Breast epithelium (tissue), 4 donors: ENCODE data around the gene SCAF4. TPM values are rescaled to one million over a fixed set of nuclear protein-coding genes. Genes with fewer than 3 reads are reported as not detected.

Experiments used
- DNase-seq, 2 donors: peaks; one replicate each; pipeline ENCODE4 v3.0.0-alpha.2; 2019; ENCODE audit warnings: low spot score in 2 of 2
- H3K27ac ChIP-seq, 2 donors: fragments of 200-600 bp; sonication (generic) in 1 of 2; one replicate each; pipeline ENCODE4 v1.5.1; 2016 to 2019; ENCODE audit warnings: mild to moderate bottlenecking in 1 of 2
- H3K27me3 ChIP-seq, 2 donors: fragments of 200-600 bp; sonication (generic) in 1 of 2; one replicate each; pipeline versions ENCODE4 v1.5.1 to v1.6.0; 2017 to 2019; ENCODE audit warnings: control low read depth in 1 of 2, mild to moderate bottlenecking in 1 of 2
- H3K36me3 ChIP-seq: fragments of 200-600 bp; one replicate; pipeline ENCODE4 v1.5.1; 2019
- H3K4me1 ChIP-seq, 2 donors: fragments of 200-600 bp; sonication (generic); one replicate each; pipeline ENCODE4 v1.5.1; 2016 to 2019; ENCODE audit warnings: control low read depth in 1 of 2
- H3K4me3 ChIP-seq, 3 donors: fragments of 200-600 bp; sonication (generic); 1 replicate in 2 of 3; 2 replicates in 1 of 3; pipeline ENCODE4 v1.5.1; 2016 to 2019; ENCODE audit warnings: mild to moderate bottlenecking in 3 of 3, moderate library complexity in 2 of 3
- H3K9me3 ChIP-seq, 2 donors: fragments of 200-600 bp; sonication (generic) in 1 of 2; one replicate each; pipeline ENCODE4 v1.5.1; 2016 to 2019; ENCODE audit warnings: control low read depth in 1 of 2
- CTCF ChIP-seq, 3 donors: fragments of 450-650 bp; IDR thresholded peaks; one replicate each; pipeline ENCODE4 v1.5.1; 2016 to 2017; ENCODE audit warnings: antibody characterized with exemption in 3 of 3, mild to moderate bottlenecking in 3 of 3, moderate library complexity in 3 of 3
- POLR2A ChIP-seq: fragments of 450-650 bp; IDR thresholded peaks from one replicate; pipeline ENCODE4 v1.6.1; 2016; ENCODE audit warnings: antibody characterized with exemption, mild to moderate bottlenecking, moderate library complexity
- POLR2AphosphoS5 ChIP-seq, 3 donors: sonication (generic); formaldehyde crosslinking; IDR thresholded peaks; one replicate each; pipeline ENCODE4 v1.6.1; 2017; ENCODE audit warnings: antibody characterized with exemption in 3 of 3
- intact Hi-C: fragments of 100-400 bp; cut with DNase I; formaldehyde crosslinking; loops from one replicate; pipeline ENCODE4 v1.15.1; 2023; ENCODE audit warnings: low total_unique reads
- total RNA-seq, 3 donors: library from RNA; depleted of rRNA; stranded (reverse); fragments of >200 nt; gene quantifications; one replicate each; pipeline ENCODE4 v1.1.0, GENCODE V29; 2016

SCAF4 gene
- total RNA-seq, 3 donors from 2014 or later = 17.4 to 22.8 (median 18.4) TPM

- no peak for DNase-seq
- Histone ChIP-seq H3K9me3 (no peaks in the 10 kb centered on the region), H3K27ac (no peak overlapping the region), H3K27me3 (no peaks in the 10 kb centered on the region), H3K4me3 (no peak overlapping the region), H3K36me3 (no peaks in the 10 kb centered on the region), H3K4me1 (no peaks in the 10 kb centered on the region)
- intact Hi-C loops = no loop called here
- TF ChIP-seq CTCF (IDR thresholded peaks at IDR 0.05) = no peak
- no peak for TF ChIP-seq POLR2A
- no peak for TF ChIP-seq POLR2AphosphoS5 (IDR thresholded peaks at IDR 0.05)
Measured at GRCh38 chr21:31675318-31675717, 56.6 kb downstream of the SCAF4 start.

GRCh38 chr21:31673321-31673912, 58.5 kb downstream of the SCAF4 start:
- no peak for DNase-seq
- Histone ChIP-seq H3K36me3 (no peaks in the 10 kb centered on the region), H3K9me3 (no peaks in the 10 kb centered on the region), H3K27me3 (no peaks in the 10 kb centered on the region), H3K4me3 (no peak overlapping the region), H3K27ac (no peak overlapping the region), H3K4me1 (no peaks in the 10 kb centered on the region)
- no peak for TF ChIP-seq POLR2A
- TF ChIP-seq CTCF (IDR thresholded peaks at IDR 0.05) = no peak
- TF ChIP-seq POLR2AphosphoS5 (IDR thresholded peaks at IDR 0.05) = no peak
- intact Hi-C loops = no loop called here

DNA sequence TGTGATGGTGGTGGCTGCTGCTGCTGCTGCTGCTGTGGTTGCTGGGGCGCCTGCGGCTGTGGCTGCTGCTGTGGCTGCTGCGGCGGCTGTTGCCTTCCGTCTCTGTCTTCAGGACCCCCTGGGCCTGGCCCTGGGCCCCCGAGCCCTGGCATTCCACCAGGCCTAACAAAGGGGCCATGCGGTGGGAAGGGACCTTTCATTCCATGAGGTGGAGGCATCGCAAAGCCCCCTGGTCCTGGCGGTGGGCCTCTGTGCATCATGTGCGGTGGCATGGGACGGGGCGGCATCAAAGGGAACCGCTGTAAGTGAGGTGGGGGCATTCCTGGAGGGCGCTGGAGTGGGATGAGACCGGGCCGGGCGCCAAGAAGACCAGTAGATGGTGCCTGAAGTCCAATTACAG, 60.0 kb downstream of the SCAF4 start:
- intact Hi-C loops = no loop called here
- no peak overlapping the region for H3K27ac ChIP-seq
- no peaks in the 10 kb centered on the region for H3K27me3 ChIP-seq
- no peaks in the 10 kb centered on the region for H3K9me3 ChIP-seq
- DNase-seq = no peak
- no peaks in the 10 kb centered on the region for H3K36me3 ChIP-seq
- H3K4me3 ChIP-seq = no peak overlapping the region
- H3K4me1 ChIP-seq = no peaks in the 10 kb centered on the region
- TF ChIP-seq CTCF (IDR thresholded peaks at IDR 0.05) (no peak), POLR2AphosphoS5 (IDR thresholded peaks at IDR 0.05) (no peak), POLR2A (no peak)

- no peaks in the 10 kb centered on the region for H3K27me3 ChIP-seq
- no peak overlapping the region for H3K27ac ChIP-seq
- H3K9me3 ChIP-seq = no peaks in the 10 kb centered on the region
- intact Hi-C loops = no loop called here
- no peak for DNase-seq
- TF ChIP-seq POLR2AphosphoS5 (IDR thresholded peaks at IDR 0.05) (no peak), CTCF (IDR thresholded peaks at IDR 0.05) (no peak), POLR2A (no peak)
- H3K4me3 ChIP-seq = no peak overlapping the region
- no peaks in the 10 kb centered on the region for H3K36me3 ChIP-seq
- no peaks in the 10 kb centered on the region for H3K4me1 ChIP-seq
Measured at GRCh38 chr21:31671146-31671716, 60.7 kb downstream of the SCAF4 start.

DNA sequence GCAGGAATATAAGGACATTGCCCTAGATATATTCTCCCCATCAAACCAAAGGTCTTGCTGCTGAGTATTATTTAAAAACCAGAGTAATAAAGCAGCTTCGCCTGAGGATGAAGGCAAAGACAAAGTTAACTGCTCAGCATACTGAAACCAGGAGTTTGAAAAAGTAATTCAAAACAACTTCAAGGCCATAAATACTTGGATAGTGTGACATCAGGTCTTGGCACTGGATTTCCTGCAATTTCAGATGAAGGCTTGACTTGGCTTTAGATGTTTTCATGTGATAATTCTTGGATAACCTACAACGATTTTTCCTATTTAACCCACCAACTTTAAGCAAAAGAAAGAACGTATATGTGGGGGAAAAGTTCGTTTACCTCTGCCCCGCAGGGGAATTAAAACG, 61.8 kb downstream of the SCAF4 start:
- TF ChIP-seq POLR2AphosphoS5 (IDR thresholded peaks at IDR 0.05) = no peak
- no peak for TF ChIP-seq CTCF (IDR thresholded peaks at IDR 0.05)
- TF ChIP-seq POLR2A = no peak
- no peaks in the 10 kb centered on the region for H3K4me1 ChIP-seq
- no peak overlapping the region for H3K4me3 ChIP-seq
- intact Hi-C loops = no loop called here
- H3K36me3 ChIP-seq = no peaks in the 10 kb centered on the region
- no peaks in the 10 kb centered on the region for H3K9me3 ChIP-seq
- DNase-seq = no peak
- H3K27me3 ChIP-seq = no peaks in the 10 kb centered on the region
- no peak overlapping the region for H3K27ac ChIP-seq
